Hematopoietic multipotent progenitor cell treated with erythropoietin and hydrocortisone succinate and interleukin-3 and kit ligand, for 6 days (in vitro differentiated cells): Measurements from ENCODE around the gene DUSP2.

Source experiments
- DNase-seq: peaks from one replicate; pipeline ENCODE4 v3.0.0-alpha.2; 2015

The DUSP2 gene

DNA sequence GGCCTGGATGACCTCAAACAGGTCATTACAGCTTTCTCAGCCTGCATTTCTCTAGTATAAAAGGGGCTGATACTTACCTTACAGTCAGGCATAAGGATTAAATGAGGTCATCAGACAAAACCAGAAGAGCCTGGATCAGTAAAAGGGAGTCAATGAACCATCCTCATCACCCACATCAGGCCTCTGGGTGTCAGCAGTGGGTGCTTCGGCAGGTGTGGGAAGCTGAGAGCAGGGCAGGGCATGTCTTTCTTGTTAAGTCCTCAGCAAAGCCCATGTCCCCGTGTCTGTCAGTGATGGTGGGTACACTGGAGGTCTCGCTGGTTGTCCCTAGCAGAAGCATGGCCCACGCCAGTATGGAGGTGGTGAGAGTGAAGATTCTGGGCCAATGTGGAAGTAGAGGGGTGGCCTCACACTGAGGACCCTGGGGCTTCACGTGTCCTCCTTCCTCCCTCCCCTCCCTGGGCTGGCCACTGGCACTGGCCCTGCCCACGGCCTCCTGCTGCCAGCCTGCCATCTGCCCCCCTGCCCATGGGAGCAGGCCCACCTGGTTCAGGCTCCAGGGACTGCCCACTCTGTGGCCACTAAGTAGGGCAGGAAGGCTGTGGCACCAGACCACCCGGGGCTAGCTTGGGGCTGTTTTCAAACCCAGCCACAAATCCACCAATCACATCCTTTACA is 33.3 kb downstream of the DUSP2 start:
- no peak for DNase-seq

DNA sequence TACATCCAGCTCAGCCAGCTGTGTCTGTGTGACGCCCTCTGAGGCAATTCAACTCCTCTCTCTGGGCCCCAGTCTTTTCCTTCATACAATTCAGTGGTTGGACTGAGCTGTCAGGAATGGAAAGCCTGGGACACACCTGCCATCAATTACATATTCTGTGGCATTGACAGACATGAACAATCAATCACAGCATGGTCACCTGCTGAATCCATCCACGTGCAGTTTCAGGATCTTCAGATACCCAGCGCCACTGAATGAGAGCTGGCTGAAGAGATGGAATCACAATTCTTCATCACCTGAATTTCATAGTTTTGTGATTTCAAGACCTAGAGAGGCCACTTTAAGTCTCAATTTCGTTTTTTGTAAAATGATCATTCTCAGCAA is 34.0 kb downstream of the DUSP2 start:
- no peak for DNase-seq

DNA sequence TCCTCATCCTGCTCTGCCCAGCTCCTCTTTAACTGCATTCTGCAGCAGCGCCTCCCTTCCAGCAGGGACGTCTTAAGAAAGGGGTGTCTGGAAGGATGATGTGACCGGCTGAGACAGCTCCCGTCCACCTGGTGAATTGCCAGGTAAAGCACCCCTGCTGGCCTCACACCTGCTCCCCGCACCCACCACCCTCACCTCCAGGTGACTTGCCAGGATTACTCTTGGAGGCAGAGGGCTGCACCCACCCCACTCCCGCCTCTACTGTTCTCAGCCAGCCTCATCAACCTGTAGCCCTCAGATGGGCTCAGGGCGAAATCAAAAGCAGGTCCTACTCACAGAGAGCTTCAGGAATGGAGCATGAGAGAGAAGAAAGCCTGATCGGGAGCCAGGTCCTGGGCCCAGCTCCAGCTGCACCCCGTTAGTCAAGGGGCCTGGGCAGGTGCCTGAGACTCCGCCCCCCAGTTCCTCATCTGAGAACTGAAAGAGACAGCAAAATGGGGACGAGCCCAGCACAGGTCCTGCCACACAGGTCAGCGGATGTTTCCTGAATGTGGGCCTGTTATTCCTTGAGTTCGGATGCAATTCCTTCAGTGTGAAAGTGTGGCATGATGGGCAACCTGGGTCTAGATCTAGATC is 34.5 kb downstream of the DUSP2 start:
- no peak for DNase-seq

DNA sequence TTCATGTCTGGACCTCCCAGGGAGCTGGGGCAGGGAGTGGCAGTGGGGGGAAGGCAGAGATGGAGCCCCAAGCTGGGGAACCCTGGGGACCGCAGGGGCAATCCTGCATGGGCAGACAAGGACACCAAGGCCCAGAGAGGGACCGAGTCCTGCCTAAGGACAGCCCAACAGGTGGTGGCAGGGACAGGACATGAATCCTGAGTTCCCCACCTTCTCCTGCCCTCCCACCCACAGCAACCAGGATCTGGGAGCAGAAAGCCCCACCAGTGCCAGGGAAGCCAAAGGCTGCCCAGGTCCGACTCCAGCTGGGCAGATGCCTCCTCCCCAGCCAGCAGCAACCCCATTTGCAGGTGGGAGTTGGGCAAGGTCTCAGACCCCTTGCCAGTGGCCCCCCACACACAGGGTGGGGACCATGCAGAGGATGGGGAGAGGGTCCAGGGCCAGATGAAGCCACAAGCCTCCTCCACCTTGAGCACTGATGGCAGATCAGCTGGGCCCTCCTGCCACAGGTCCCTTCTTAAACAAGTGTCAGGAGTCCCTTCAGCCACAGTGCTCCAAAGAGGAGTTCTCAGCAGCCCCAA is 35.2 kb downstream of the DUSP2 start:
- no peak for DNase-seq

DNA sequence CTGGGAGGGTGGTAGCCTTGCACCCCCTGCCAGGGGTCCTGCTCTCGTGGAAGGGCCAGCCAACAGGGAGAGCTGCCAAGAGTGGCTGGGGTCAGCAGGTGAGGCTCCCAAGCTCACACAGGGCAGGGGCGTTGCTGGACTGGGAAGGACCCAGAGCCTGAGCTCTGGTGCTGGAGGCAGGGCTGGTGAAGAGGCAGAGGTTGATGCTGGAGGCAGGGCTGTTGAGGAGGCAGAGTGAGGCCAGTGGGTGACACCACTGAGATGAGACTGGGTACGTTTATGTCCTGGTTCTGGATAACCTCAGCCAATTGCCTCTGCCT is 35.9 kb downstream of the DUSP2 start:
- DNase-seq: no peak

DNA sequence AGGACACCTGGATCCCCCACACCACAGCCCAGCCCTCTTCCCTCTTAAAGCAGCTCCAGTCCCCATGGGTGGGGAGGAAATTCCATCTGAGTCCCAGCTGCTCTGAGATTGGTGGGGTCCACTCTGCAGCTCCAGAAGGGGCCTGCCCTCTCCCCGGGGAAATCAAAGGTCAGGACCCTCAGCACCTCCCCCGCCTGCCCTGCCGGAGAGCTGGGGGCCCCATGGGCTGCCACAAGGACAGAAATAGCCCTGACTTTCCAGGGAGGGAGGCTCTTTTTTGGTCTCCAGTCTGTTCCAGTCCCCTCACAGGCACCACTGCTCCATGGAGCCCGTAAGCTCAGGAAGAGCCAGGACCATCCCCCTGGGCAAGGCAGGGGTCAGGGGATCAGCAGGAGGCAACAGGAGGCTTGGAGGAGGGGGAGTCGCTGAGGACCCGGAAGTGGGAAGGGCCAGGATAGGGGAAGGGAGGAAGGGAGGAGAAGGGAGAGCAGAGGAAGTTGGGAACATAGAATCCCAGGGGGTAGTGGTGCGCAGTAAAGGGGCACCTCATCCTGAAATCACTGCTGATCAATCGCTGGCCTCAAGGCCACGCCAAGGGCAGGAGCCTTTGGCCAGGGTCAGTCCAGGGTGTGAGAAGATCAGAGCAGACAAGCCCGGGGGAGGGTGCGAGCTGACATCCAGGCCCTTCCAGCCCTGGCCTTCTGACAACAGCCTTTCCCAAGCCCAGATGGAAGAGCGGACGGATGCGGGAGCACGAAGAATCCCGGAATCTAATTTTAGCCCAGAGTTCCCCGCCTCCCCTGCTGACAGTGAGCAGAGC is 36.5 kb downstream of the DUSP2 start:
- DNase-seq: no peak

DNA sequence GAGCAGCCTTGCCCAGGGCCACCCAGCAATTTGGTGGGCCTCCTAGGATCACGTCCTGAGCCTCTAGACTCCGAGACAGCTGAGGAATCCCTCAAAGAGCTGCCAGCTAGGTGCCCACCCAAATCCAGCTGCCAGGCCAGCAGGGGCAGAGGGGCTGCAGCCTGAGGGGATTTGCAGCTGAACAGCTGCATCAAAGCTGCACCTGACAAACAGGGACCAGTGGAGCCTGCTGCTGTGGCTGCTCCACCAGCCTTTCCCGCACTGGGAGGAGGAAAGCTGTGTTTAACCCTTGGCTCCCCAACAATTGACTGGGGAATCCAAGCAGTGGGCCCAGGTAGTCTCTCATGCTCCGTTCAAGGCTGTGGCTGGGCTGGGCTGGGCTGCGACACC is 37.1 kb downstream of the DUSP2 start:
- DNase-seq: no peak

DNA sequence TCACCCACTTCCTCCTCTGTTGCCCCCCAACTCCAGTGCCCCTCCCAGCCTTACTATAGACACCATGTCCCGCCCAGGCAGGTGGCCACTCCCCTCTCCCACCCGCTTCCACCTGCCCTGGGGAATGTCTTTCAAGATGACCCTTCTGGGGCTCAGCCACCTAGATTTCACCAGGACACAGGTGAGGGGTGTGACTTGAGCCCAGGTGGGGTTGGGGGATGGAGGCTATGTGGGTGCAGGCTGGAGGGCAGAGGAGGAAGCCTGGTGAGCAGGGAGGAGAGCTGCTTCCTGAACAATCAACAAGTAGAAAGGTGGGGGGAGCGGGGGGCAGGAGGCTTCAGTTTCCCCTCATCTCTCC is 37.6 kb downstream of the DUSP2 start:
- no peak for DNase-seq

DNA sequence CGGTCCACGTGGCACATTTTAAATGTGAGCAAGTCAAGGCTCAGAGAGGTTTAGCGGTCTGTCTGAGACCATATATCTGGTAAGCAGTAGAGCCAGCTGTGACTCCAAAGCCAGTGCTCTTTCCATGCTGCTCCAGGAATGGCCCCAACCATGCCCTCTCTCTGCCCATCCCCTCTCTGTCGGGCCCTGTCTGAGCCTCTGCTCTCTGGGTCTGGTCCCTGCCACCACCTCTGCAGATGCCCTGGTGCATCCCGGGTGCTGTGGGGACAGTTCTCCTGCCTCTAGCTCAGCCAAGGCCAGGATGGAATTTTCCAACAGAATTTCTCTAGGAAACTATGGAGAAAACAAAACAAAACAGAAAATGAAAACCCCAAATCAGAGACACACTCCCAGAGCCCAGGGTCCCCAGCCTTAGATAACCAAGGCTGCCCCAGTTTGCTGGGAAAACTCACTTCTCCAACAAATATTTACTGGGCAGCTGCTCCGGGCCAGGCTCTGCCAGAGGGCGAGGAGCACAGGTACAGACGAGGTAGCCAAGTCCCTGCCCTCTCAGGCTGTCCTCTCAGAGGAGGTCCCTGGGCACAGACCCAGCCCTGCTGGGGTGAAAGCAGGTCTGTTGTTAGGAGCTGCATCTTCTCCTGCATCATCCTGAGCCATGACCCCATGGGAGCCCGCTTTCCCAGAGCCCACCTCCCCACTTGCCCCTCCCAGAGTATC is 38.1 kb downstream of the DUSP2 start:
- no peak for DNase-seq

DNA sequence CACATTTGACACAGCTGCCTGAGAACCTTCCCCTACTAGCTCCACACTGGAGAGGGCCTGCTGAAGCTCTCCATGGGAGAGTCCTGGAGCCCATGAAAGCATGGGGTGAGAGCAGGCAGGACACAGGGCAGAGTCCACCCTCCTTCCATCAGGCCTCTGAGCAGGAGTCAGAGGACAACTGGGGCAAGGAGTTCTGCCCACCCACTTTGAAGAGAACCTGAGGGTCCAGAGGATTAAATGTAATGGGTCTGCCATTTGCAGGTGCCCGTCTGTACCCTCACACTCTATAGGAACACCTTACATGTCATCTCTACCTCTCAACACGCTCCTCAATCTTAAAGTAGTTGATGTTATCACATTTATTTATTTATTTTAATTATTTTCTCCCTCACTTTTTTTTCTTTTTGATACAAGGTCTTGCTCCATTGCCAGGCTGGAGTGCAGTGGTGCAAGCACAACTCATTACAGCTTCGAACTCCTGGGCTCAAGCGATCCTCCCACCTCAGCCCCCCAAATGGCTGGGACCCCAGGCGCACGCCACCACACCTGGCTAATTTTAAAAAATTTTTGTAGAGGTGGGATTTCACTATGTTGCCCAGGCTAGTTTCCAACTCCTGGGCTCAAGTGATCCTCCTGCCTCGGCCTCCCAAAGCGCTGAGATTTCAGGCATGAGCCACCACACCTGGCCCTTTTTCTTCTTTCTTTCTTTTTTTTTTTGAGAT is 39.1 kb downstream of the DUSP2 start:
- no peak for DNase-seq

DNA sequence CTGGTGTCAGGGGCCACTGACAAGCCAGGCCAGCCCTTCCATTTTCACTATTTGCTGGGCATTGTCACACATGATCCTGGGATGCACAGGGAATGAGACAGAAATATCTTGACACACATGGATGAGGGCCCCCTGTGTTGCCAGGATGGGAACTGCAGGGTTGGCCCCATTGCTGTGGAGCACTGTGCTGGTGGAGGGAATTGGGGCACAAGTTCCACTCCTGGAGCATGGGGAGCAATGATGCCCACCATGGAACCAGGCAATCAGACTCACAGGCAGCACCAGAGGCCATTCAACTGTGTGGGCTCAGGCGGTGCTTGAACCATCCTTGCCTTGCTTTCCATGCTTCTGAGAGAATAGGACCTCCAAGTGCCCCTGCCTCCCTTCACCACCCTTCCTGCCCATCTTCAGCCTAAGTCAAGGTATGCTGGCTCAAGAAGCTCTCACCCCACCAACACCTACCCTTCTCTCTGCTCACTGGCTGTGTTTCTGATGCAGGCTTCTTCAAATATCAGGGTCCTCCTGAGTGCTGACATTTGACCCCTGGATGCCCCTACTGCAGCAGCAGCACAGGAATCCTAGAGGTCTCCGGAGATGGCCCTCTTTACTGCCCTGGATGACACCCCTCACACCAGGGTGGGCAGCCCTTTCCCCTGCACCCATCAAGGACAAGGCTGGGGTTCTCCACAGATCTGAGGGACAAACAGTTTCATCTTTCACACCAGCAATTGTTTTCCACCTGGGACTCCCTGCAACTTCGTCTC is 39.9 kb downstream of the DUSP2 start:
- DNase-seq: no peak

DNA sequence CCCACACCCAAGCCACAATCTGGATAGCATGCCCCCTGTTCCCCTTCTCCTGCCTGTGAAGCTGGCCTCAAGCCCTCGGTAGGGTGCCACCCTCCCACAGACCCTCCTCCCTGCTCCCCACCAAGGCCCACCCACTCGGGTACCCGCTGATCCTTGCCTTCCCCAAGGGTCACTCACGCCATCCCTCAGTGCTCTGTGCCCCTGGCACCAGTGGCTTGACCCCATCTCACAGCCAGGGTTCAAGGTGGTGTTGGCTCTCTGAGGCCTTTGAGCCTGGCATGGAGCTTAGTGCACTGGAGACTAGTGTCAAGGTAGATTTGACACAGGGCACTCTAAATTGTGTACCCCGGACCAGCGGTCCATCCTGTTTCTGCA is 40.8 kb downstream of the DUSP2 start:
- no peak for DNase-seq

DNA sequence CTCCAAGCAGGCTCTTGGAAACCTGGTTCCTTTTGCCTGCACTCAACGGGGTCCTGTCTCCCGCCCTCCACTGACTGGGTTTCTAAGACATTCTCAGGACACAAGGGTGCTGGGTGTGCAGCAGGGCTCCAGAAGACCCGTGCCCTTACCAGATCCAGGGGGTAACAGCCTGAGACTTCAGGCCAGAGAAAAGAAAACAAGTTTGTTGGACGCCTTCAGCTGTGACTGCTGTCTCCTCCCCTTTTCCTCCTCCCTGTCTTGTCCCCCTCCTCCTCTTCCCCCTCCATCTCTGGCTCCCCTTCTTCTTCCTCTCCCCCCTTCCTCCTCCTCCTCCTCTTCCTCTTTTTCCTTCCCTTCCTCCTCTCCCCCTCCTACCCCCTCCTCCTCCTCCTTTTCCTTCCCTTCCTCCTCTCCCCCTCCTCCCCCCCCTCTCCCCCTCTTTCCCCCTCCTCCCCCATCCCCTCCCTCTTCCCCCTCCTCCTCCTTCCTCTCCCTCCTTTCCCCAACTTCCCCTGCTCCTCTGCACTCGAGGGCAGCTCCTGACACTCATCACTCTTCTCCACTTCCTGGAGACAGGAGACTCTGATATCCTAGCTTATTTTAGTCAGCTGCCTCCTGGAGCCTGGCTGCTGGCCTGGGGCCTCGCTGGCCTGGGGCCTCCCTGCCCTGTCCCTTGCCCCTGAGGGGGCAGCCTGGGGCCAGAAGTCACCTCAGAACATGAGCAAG is 41.3 kb downstream of the DUSP2 start:
- no peak for DNase-seq

DNA sequence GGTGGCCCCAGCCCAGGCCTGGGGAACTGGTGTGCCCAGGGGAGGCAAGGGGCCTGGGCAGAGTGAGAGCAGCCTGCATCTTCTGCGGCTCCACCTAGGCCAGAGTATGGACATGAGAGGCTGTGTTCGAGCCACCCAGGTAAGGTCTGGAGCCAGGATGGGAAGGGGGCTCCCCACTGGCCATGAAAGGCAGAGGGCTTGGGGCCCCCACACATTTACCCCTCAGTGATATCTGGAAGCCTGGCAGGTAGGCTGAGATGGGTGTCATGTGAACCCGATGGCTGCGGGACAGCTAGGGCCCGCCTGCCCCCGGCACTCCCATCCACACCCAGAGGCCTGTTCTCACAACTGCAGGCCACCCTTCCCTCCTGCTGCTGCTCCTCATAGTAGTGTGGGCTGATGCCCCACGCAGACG is 42.0 kb downstream of the DUSP2 start:
- no peak for DNase-seq

DNA sequence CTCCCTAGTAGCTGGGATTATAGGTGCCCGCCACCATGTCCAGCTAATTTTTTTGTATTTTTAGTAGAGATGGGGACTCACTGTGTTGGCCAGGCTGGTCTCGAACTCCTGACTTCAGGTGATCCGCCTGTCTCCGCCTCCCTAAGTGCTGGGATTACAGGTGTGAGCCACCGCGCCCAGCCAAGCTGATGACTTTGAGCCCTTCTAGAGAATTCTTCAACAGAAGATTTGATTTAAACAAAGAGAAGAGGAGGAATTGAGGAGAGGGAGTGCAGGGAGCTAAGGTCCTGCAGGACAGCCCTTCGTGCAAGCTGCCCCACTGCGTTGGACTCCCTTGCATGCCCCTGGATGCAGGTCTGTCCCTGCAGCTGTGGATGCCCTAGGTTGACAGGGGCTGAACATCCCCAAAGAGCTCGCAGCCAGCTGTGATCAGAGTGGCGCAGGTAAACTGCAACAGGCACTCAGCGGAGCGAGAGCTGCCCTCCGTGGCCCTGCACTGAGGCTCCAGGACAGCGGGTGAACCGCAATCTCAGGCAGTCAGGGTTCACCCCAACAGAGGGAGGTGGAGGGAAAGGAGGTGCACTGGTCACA is 42.5 kb downstream of the DUSP2 start:
- DNase-seq: no peak

DNA sequence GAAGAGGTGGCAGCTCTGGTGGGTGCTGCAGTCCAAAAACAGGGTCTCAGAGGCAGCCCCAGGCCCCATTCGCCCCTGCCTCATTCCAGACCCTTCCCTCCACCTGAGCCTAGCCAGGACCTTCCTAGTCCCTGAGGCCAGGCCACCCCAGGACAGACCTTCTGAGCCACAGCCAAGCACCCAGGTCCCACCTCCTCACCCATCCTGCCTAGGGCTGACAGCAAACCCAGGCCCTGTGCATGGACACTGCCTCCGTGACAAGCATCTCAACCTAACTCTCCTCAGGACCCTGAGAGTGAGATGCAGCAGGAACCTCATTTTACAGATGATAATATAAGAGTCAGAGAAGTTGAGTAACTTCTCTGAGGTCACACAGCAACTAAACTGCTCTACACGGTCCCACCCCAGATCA is 44.3 kb downstream of the DUSP2 start:
- DNase-seq: no peak

DNA sequence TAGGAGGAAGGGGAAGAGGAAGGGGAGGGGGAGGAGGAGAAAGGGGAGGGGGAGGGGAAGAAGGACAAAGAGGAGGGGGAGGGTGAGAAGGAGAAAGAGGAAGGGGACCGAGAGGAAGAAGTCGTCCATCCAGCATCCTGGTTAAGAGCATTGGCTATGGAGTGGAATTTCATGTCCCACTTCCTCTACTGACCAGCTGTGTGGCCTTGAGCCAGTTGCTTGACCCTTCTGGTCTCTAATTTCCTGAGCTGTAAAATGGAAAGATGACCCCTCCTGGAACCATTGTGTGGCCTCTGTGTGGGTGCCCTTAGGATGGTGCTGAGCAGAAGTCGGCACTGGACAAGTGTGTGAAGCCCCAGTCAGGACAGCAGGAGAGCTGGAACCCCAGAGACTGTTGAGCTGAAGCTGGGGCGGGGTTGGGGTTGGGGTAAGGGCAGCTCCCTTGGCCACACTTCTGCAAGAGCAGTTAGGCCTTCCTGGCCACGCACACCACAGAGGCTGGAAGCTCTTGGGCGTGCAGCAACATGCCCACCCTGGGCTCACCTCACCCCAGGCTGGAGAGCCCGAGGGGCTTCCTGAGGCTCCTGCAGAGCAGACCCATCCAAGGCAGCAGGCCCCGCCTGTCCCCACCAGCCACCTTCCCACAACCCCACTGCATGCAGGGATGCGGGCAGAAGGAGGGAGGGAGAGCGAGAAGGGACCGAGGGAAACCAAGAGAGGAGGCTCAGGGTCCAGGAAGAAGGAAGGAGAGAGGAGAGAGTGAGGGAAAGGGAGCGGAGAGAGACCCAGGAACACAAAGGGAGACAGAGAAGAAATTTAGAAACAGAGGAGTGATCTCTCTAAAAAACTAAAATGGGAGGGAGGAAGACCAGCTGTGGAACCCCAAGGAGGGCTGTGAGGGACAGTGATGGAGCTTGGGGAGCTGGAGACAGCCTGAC is 45.1 kb downstream of the DUSP2 start:
- no peak for DNase-seq

DNA sequence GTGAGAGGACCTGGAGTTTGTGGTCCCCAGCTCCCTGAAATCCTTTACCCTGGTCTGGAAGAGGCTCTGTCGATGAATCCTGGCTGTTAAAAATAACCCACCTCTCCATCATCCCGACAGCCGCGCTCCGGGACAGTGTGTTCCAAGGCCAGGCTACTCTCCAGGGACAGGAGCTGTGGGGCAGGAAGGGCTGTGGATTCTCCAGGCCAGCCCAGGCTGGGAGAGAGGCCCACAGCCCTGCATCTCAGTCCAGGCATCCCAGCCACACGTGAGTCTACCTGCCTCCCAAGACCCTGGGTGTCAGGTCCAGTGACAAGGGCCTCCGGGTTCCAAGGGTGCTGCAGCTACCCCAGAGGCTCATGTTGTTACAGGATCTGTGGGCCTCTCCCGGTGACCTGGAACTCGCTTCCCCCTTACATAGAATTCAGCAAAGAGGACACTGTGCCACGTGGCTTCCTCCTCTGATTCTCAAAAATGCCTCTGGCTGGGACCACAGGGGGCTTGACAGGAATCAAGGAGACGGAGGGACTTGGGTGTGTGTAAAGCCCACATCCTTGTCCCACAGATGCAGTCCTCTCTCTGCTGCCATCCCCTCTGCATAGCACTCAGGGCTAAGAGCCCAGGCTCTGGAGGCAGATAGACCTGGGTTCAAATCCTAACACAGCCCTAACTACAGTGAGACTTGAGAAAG is 46.2 kb downstream of the DUSP2 start:
- no peak for DNase-seq
